Measurements from ENCODE around the gene ACSL3.

DNA sequence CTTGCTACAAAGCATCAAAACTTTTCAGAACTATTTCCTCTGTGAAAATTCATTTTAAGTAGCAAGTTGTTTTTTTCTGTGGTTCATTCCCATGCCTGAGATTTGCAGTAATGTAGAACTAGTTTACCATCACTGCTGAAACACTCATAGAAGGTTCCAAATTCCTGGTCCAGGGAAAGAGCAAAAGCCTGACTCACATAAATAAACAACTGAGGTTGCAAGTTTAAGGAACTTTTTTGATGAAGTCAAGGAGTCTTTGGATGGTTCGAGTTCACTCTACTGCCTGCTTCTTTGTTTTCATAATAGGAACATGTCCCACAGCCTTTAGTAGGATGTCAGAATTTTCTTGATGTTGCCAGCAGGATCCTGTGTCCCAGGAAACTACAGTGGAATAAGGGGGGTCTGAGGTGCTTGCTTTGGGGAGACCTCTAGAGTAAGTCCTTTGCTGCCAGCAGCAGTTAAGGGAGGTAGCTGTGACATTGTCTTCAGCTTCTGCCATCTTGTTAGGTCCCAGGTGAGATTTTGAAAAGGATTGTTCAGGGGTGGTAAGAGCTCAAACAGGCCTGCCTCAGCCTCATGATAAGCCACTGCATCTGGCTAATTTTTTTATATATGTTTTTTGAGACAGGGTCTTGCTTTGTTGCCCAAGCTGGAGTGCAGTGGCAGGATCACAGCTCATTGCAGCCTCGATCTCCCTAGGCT is 43.9 kb downstream of the ACSL3 start:
- no peak for TF ChIP-seq POLR2A (IDR thresholded peaks at IDR 0.05)
- TF ChIP-seq CTCF (IDR thresholded peaks at IDR 0.05), result no peak

Measured in Peyer's patch (tissue), 4 donors.